Loucy (cell line): ENCODE results near the gene NT5DC4.

Experiments used
- H2AFZ ChIP-seq: fragments of 200-600 bp; sonication (generic); 2 replicates; pipeline ENCODE4 v1.6.0; 2016; ENCODE audit warnings: antibody characterized with exemption, mild to moderate bottlenecking, low read length, moderate library complexity
- H3F3A ChIP-seq: fragments of 200-600 bp; 2 replicates; pipeline ENCODE4 v1.6.0; 2016; ENCODE audit warnings: antibody characterized with exemption, low read depth, mild to moderate bottlenecking
- H3K27me3 ChIP-seq: fragments of 200-600 bp; sonication (generic); 2 replicates; pipeline ENCODE4 v1.6.1; 2014; ENCODE audit warnings: low read length, mild to moderate bottlenecking; ENCODE audit not compliant: insufficient read depth, poor library complexity, severe bottlenecking
- H3K36me3 ChIP-seq: fragments of 200-600 bp; sonication (generic); 2 replicates; pipeline ENCODE4 v1.6.1; 2016; ENCODE audit warnings: low read length; ENCODE audit not compliant: insufficient read depth
- H3K4me1 ChIP-seq: fragments of 200-600 bp; sonication (generic); 2 replicates; pipeline ENCODE4 v1.5.1; 2014; ENCODE audit warnings: low read length, mild to moderate bottlenecking; ENCODE audit not compliant: insufficient read depth, poor library complexity, severe bottlenecking
- H3K4me2 ChIP-seq: fragments of 200-600 bp; sonication (generic); 2 replicates; pipeline ENCODE4 v1.6.0; 2014; ENCODE audit warnings: antibody characterized with exemption, low read length, low read depth, mild to moderate bottlenecking; ENCODE audit not compliant: poor library complexity, severe bottlenecking
- H3K4me3 ChIP-seq: fragments of 200-600 bp; sonication (generic); 2 replicates; pipeline ENCODE4 v1.5.1; 2014; ENCODE audit warnings: low read length, mild to moderate bottlenecking, mixed read lengths; ENCODE audit not compliant: poor library complexity, severe bottlenecking
- H3K79me2 ChIP-seq: fragments of 200-600 bp; sonication (generic); 2 replicates; pipeline ENCODE4 v1.6.1; 2014; ENCODE audit warnings: low read length; ENCODE audit not compliant: insufficient read depth
- H3K9ac ChIP-seq: fragments of 200-600 bp; sonication (generic); 2 replicates; pipeline ENCODE4 v1.6.0; 2014; ENCODE audit warnings: mild to moderate bottlenecking, low read depth, low read length, moderate library complexity; ENCODE audit not compliant: poor library complexity, severe bottlenecking
- H3K9me2 ChIP-seq: fragments of 200-600 bp; sonication (generic); replicated peaks from 2 replicates; pipeline ENCODE4 v1.6.1; 2016; ENCODE audit warnings: low read depth, low read length, mixed read lengths
- H3K9me3 ChIP-seq: fragments of 200-600 bp; sonication (generic); 2 replicates; pipeline ENCODE4 v1.6.1; 2014; ENCODE audit warnings: mild to moderate bottlenecking, antibody characterized with exemption, low read length, low read depth; ENCODE audit not compliant: insufficient read depth
- H4K20me1 ChIP-seq: fragments of 200-600 bp; sonication (generic); 2 replicates; pipeline ENCODE4 v1.6.0; 2014; ENCODE audit warnings: antibody characterized with exemption, low read length, mild to moderate bottlenecking; ENCODE audit not compliant: insufficient read depth, poor library complexity, severe bottlenecking
- CTCF ChIP-seq: fragments of 200-600 bp; sonication (generic); conservative IDR thresholded peaks from 2 replicates; pipeline ENCODE4 v1.5.1; 2014; ENCODE audit warnings: mild to moderate bottlenecking, antibody characterized with exemption, low read length
- EZH2phosphoT487 ChIP-seq: fragments of 200-600 bp; IDR thresholded peaks from 2 replicates; pipeline ENCODE4 v1.6.1; 2018; ENCODE audit warnings: antibody characterized with exemption, mild to moderate bottlenecking, moderate library complexity, borderline replicate concordance

Gene NT5DC4

DNA sequence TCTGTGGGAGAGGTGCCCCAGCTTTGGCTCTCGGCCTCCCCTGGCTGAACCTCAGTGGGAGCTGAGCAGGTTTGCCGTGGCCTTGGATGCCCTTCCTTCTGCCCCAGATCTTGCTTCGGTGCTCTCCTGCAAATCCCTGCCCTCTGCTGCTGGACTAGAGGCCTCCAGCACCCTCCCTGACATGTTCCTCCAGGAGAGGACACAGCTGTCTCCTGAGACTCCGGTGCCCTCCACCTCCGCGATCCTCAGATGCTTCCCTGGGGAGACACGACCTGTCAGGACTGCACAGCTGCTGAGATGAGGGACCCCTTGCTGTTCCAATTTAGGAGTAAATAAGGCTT lies 7.3 kb upstream of the NT5DC4 start:
- Histone ChIP-seq H3F3A (no peaks in the 10 kb centered on the region; the same call in 1 of the 2 replicates), H3K27me3 (no peaks in the 10 kb centered on the region), H3K79me2 (no peaks in the 10 kb centered on the region), H3K36me3 (no peaks in the 10 kb centered on the region), H3K9me3 (no peaks in the 10 kb centered on the region), H3K4me3 (no peak overlapping the region), H4K20me1 (no peaks in the 10 kb centered on the region), H3K9me2 (no peaks in the 10 kb centered on the region), H2AFZ (no peak overlapping the region), H3K4me1 (peaks cover 30% of the 10 kb centered on the region), H3K4me2 (no peak overlapping the region), H3K9ac (no peak overlapping the region)
- no peak for TF ChIP-seq CTCF
- TF ChIP-seq EZH2phosphoT487, result no peak

DNA sequence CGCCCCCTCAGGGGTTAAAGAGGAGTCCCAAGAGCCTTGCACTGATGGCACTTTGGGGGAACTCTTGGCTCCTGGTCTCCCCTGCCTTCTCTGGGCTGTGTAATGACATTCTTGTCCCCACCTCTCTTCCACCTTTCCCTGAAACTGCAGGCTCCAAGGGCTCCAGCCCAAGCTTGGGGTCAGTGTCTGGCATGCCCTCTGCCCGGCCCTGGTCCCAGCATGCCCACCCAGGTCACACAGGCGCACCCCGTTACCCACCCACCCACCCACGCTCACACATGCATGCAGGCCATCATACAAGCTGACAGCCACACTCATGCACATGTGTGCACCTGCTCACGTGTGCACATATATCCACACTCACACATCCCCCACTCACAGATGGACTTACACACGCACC lies 6.9 kb upstream of the NT5DC4 start:
- no peak for TF ChIP-seq EZH2phosphoT487
- TF ChIP-seq CTCF, result no peak
- Histone ChIP-seq H3K9me3 (no peaks in the 10 kb centered on the region), H3K9me2 (no peaks in the 10 kb centered on the region), H3K4me2 (no peak overlapping the region), H3K9ac (no peak overlapping the region), H3K79me2 (no peaks in the 10 kb centered on the region), H3K27me3 (no peaks in the 10 kb centered on the region), H3K4me1 (peaks cover 26% of the 10 kb centered on the region), H3K4me3 (no peak overlapping the region), H2AFZ (no peak overlapping the region), H3F3A (no peaks in the 10 kb centered on the region; the same call in 1 of the 2 replicates), H3K36me3 (no peaks in the 10 kb centered on the region), H4K20me1 (no peaks in the 10 kb centered on the region)

- H3K4me2 ChIP-seq, result no peak overlapping the region
- no peaks in the 10 kb centered on the region for H3K9me3 ChIP-seq
- no peak overlapping the region for H3K9ac ChIP-seq
- H2AFZ ChIP-seq, result no peak overlapping the region
- H4K20me1 ChIP-seq, result no peaks in the 10 kb centered on the region
- no peaks in the 10 kb centered on the region; the same call in 1 of the 2 replicates for H3F3A ChIP-seq
- no peaks in the 10 kb centered on the region for H3K27me3 ChIP-seq
- no peaks in the 10 kb centered on the region for H3K9me2 ChIP-seq
- no peaks in the 10 kb centered on the region for H3K36me3 ChIP-seq
- no peak overlapping the region for H3K4me3 ChIP-seq
- H3K79me2 ChIP-seq, result no peaks in the 10 kb centered on the region
- TF ChIP-seq CTCF (no peak), EZH2phosphoT487 (no peak)
- peaks cover 23% of the 10 kb centered on the region for H3K4me1 ChIP-seq
Observed at GRCh38 chr2:112714331-112714730, 6.5 kb upstream of the NT5DC4 start.
